GM11168 (cell line): ENCODE data around the gene WDR87.
"Not testable (repeated sequence)": the region's sequence is repeated elsewhere in the genome, so short reads cannot be mapped to it uniquely, and the experiment has no call there.

Experiments used
- in situ Hi-C: fragments of 300-500 bp; cut with MboI; formaldehyde crosslinking; loops from one replicate; pipeline ENCODE4 v1.12.0; 2022; ENCODE audit warnings: low sequenced_read_pairs; ENCODE audit not compliant: unreplicated experiment

Gene WDR87

DNA sequence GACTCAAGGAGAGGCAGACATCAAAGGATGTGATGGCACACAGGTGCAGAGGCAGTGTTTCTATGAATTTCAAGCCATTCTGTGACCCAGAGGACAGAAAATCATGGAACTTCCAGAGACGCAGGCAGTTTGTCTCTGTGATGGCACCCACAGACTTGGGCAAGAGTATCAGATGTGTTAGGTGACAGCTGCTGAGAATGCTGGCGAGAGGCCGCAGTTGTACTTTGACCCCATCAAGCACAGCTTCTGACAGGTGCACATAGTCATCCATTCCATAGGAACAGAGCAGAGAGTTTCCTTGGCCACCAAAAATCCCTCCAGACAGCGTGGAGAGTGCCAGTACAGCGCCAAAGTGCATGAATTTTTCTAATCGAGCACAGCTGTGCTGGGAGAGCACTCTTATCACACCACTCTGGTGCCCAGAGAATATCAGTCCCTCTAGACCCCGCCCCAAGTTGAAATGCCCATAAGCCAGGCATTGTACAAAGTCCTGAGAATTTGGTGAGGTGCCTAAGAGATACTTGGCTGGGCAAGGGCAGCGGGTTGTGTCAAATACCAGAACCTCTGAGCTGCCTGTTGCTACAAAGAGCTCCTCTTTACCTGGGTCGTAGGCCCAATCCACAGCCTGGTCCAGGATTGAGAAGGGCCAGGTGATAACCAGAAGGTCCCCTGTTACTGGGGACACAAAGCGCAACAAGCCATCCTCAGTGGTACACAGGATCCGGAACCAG is 12.4 kb downstream of the WDR87 start:
- in situ Hi-C loops: loop anchor here (25.0 kb wide), 1 partner anchor 343 kb away; no protein-coding TSS in a partner anchor

DNA sequence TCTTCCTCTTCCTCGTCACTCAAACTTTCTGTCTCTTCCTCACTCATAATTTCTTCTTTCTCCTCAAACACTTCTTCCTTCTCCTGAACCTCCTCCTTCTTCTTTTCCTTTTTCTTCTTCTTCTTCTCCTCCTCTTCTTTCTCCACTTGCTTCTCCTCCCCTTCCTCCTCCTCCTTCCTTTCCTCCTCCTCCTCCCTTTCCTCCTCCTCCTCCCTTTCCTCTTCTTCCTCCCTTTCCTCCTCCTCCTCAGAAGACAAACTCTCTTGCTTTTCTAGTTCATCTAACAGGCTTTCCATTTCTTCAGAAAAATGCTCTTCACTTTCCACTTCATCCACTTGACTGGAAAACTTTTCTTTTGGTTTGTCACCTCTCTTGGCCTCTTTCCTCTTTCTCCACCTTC is 19.8 kb downstream of the WDR87 start:
- in situ Hi-C loops: loop anchor here (25.0 kb wide), 1 partner anchor 351 kb away; no protein-coding TSS in a partner anchor

DNA sequence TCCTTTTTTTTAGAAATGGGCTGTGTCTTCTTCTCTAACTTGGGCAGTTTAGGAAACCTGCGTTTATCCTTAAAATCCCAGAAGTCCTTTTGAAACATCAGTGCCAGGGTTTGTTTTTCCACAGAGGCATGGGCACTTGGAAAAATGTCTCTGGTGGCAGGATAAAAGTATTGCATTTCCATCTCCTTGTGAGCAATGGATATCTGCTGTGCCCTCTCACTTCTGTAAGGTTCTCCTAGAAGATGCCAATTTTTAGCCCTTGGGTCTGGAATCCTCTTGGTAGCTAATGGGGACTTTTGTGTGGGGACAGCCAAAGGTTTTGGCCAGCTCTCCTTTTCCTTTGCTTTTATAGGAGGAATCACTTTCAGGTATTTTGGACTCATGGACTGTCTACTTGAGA is 21.0 kb downstream of the WDR87 start:
- in situ Hi-C loops: loop anchor here (25.0 kb wide), 1 partner anchor 352 kb away; no protein-coding TSS in a partner anchor

DNA sequence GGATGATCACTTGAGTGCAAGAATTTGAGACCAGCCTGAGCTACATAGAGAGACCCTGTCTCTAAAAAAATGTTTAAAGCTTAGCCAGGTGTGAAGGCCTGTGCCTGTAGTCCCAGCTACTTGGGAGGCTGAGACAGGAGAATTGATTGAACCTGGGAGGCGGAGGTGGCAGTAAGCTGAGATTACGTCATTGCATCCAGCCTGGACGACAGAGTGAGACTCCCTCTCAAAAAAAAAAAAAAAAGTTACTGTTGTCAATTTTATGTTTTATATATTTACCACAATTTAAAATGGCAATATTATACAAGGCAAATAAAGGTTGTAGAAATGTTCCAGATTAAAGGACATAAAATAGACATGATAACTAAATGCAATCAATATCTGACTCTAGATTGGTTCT is 29.2 kb downstream of the WDR87 start:
- in situ Hi-C loops: loop anchor here (25.0 kb wide), 1 partner anchor 360 kb away; no protein-coding TSS in a partner anchor

DNA sequence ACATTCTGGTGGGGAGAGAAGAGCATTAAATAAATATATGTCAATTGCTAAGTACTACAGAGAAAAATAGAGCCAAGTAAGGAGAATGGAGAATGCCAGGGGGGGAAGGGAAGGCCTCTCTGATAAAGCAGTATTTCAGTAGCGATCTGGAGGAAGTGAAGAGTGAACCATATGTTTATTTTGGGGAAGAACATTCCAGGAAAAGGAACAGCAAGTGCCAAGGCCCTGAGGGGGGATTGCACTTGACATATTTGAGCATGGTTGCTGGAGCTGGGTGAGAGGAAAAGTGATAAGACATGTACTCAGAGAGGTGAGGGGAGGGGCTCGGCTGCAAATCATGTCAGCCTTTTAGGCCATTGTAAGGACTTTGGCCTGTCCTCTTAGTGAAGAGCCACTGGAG is 30.4 kb downstream of the WDR87 start:
- in situ Hi-C loops: loop anchor here (25.0 kb wide), 1 partner anchor 361 kb away; no protein-coding TSS in a partner anchor

DNA sequence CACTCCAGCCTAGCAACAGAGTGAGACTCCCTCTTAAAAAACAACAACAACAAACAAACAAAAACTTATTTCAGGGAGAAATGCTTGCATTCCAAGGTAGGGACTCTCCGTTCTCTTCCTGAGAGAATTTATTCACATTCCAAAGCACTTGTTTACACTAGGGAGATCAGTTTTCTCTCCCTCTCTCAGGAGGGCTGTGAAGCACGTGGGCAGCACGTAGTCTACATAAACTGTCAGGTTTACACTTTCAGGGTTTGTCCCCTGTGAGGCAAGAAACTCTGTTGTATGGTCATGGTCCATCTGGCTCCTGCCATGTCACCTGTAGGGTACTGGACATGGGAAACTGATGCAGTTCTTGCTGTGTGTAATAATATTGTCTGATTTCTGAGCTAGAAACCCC is 31.6 kb downstream of the WDR87 start:
- in situ Hi-C loops: loop anchor here (25.0 kb wide), 1 partner anchor 363 kb away; no protein-coding TSS in a partner anchor

DNA sequence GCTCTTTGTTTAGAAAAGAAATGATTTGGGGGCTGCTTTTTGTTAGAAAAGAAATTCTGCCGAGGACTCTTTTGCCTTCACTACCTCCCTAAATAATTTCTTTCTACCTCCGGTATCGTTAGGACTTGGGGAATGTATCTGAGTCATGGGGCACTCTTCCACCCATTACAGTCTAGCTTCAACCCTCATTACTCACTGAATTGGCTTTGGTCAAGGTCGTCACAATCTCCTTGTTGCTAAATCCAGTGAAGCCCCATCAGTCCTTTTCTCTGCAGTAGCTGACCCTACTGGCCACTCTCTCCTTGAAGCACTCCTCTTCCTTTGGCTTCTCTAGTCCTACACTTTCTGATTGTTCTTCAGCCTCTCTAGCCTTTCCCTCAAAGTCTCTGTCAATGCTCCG is 34.0 kb downstream of the WDR87 start:
- in situ Hi-C loops: no loop called here

DNA sequence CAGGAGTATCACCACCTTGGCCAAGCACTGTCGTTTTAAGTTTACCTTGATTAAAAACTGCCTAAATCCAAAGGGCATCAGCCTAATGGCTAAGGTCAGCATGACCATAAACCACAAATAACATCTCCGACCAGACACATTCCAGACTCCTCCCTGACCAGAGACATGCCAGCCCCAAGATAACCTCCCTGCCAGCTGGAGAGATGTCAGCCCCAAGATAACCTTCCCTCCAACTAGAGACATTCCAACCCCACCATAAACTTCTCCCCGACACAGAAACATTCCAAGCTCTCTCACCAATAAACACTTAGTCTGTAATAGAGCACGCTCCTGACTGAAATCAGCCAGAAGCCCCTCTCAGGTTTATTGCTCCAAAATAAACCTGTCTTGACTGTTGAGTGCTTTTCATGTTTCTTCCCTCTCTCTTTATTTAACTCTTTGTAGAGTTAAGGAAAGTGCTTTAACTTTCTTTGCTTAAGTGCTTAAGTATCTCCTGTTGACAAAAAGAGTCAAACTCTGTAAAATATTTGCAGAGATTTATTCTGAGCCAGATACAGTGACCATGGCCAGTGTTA is 36.5 kb downstream of the WDR87 start:
- in situ Hi-C loops: no loop called here

DNA sequence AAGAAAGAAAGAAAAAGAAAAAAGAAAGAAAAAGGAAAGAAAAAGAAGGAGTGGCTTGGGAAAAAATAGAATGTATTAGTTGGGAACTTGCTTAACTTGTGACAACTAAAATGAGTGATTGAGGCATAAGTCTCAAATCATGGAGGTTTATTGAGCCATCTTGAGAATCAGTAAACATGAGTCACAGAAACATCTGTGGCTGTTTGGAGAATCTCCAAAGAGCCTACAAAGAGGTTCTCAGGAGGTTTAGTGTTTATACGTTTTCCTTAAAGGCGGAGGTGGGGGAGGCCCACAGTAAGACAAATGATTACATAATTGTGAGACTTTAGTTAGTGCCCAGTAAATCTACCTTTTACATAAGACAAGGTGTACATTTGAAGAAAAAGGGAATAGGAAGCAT is 38.6 kb downstream of the WDR87 start:
- in situ Hi-C loops: no loop called here

DNA sequence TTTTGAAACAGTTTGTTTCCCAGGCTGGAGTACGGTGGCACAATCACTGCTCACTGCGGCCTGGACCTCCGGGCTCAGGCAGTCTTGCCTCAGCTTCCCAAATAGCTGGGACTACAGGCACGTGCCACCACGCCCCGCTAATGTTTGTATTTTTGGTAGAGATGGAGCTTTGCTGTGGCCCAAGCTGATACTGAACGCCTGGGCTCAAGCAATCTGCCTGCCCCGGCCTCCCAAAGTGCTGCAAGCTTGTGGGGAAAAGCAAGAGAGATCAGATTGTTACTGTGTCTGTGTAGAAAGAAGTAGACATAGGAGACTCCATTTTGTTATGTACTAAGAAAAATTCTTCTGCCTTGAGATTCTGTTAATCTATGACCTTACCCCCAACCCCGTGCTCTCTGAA is 40.5 kb downstream of the WDR87 start:
- in situ Hi-C loops: not testable (repeated sequence)

DNA sequence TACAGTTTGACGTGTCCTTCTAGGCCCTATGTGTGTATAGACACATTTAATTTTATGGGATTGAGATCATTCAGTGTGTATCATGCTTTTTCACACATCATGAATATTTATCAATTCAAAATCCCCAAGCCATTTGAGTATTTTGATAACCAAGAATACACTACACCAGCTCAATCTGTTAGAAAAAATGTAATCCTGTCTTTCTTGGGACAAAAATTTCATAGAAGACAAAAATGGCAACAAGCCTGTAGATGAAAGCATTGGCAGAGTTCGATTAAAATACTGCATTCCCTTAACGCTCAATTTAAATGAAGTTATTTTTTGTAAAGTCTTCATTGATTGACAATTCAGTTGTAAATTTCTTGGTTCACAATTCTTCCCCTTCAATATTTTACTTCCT is 41.9 kb downstream of the WDR87 start:
- in situ Hi-C loops: no loop called here

DNA sequence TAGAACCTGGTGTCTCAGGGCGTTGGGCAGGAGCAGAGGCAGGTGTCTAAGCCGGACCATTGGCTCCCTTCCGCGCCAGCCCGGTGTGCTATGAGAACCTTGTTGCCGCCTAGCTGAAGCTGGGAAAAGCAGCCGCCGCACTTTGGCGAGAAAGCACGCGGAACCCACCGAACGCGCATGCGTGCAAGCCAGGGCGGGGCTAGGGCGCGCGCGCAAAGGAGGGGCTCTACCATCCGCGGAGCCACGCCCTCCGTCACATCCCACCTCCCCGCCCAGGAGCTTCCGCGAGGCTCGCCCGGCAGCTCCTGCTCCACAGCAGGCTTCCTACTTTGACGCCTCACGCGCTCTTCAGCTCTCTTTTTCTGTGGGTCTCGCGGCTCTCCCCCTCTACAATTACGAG is 51.3 kb downstream of the WDR87 start:
- in situ Hi-C loops: no loop called here

DNA sequence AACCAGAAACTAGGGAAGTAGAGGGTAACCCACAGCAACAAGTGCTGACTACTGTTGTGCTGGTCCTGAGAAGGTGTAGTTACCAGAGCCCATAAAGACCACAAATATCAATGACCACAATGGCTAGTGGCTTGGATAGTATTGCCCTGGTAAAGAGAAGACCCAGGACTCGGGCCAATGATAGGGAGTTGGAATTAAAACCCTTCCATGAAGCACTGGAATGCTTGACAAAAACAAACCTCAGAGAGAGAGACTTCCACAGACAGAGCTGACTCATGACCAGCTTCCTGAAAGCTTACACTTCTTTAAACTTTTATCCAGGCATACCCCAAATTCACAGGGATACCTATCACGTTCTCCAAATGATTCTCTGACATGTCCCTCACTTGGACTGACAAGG is 60.5 kb downstream of the WDR87 start:
- in situ Hi-C loops: no loop called here
